Measurements from ENCODE around the gene GRPEL2.

Gene GRPEL2

DNA sequence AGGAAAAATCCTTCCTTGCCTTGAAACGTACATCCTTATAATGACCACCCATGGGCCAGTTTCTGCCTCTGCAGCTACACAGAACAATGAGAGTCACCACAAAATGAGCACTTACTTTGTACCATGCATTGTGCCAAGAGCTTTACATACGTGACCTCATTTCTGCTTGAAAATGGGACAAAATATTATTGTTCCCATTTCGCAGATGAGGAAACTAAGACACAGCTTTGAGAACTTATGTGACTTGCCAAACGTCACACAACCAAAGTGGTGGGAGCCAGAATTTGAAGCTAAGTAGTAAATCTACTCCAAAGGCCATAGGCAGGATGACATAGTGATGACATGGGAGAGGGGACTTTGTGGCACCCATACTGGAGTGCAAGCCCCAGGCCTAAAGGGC is 34.8 kb upstream of the GRPEL2 start:
- H3K4me3 ChIP-seq (ENCODE audit: low read depth, low read length), result no peak overlapping the region
- TF ChIP-seq, protein P1, sequence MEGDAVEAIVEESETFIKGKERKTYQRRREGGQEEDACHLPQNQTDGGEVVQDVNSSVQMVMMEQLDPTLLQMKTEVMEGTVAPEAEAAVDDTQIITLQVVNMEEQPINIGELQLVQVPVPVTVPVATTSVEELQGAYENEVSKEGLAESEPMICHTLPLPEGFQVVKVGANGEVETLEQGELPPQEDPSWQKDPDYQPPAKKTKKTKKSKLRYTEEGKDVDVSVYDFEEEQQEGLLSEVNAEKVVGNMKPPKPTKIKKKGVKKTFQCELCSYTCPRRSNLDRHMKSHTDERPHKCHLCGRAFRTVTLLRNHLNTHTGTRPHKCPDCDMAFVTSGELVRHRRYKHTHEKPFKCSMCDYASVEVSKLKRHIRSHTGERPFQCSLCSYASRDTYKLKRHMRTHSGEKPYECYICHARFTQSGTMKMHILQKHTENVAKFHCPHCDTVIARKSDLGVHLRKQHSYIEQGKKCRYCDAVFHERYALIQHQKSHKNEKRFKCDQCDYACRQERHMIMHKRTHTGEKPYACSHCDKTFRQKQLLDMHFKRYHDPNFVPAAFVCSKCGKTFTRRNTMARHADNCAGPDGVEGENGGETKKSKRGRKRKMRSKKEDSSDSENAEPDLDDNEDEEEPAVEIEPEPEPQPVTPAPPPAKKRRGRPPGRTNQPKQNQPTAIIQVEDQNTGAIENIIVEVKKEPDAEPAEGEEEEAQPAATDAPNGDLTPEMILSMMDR (IDR thresholded peaks at IDR 0.05; ENCODE audit: borderline replicate concordance, insufficient read depth, low read depth, low read length), result no peak

DNA sequence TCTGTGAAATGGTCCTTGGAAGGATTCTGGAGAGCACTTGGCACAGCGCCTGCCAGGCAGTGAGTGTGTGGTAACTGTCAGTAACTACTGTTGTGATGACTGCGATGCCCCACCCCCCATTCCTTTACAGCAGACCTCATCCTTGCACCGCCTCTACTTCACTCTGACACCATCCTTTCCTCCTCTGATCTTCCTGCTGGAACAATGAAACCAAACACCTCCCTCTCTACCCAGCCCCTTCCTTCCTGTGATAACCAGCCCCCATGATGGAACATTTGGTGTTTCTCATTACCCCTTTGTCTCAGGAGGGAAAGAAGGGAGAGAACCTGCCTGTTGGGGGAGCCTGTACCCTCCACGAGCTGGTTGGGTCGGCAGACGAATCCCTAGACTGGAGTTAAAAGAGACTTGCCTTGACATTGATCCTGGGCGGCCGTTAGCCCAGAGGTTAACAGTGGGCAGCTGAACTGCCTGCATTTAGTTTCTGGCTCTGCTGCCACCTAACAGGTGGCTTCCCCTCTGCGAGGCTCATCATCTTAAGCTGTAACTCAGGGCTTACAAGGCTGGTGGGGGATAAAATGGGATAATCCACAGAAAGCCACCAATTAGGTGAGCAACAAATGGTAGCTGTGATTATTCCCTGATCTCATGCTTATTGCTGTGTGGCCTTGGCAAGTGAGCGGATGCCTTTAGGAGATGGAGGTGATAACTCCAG is 34.2 kb upstream of the GRPEL2 start:
- H3K4me3 ChIP-seq (ENCODE audit: low read depth, low read length), result no peak overlapping the region
- TF ChIP-seq, protein P1 (IDR thresholded peaks at IDR 0.05; ENCODE audit: borderline replicate concordance, insufficient read depth, low read depth, low read length), result no peak

DNA sequence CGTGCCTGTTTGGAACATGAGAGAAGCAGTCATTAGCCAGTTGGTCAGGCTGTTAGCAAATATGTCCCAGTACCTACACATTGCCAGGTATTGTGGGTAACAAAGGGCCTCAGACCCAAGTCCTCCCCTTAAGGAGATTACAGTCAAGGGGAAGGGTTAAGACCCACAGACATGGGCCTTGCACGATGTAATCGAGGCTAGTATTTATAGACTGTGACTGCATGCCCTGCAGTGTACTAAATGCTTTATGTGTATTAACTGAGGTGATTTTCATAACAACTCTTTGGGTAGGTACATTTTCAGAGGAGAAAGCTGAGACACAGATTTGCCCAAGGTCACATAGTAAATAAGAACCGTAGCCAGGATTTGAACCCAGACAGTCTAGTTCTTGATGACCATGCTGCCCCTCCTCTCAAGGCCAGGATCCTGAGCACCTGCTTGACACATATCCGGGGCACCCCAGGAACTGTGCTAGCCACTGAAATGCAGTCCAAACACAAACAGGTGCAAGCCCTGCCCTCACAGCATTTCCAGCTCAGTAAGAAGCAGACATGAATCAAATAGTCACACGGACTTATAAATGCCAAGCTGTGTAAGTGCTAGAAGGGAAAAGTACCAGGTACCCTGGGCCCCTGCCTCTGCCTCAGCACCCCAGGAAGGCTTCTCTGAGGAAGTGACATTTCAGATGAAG is 32.0 kb upstream of the GRPEL2 start:
- TF ChIP-seq, protein P1 (IDR thresholded peaks at IDR 0.05; ENCODE audit: borderline replicate concordance, insufficient read depth, low read depth, low read length), result no peak

DNA sequence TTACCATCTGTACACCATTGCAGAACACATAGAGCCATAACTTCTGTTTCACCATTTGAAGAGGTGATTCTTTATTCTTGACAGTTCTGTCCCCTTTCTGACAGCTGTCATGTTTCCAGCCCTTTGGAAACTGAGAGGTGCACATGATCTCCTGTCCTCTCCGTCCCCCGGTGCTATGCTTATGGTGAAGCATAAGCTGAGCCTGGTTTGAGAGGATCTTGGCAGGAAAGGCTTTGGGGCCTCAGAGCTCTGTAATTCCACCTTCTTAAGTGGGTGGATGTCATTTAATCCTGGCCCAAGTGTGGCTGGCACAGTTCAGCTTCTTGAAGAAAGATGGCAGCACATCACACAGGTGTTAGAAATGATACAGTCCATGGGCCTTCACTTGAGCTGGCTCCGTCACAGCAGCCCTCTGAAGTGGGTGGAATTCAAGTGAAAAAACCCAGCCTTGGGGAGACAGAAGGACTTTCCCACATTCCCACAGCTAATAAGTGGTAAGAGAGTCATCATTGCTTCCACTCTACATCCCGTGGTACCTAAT is 30.7 kb upstream of the GRPEL2 start:
- TF ChIP-seq, protein P1 (IDR thresholded peaks at IDR 0.05; ENCODE audit: borderline replicate concordance, insufficient read depth, low read depth, low read length), result no peak
- no peak overlapping the region for H3K4me3 ChIP-seq (ENCODE audit: low read depth, low read length)

More for the DNA sequence above, 32.0 kb upstream of the GRPEL2 start:
- H3K4me3 ChIP-seq (ENCODE audit: low read depth, low read length), result no peak overlapping the region

DNA sequence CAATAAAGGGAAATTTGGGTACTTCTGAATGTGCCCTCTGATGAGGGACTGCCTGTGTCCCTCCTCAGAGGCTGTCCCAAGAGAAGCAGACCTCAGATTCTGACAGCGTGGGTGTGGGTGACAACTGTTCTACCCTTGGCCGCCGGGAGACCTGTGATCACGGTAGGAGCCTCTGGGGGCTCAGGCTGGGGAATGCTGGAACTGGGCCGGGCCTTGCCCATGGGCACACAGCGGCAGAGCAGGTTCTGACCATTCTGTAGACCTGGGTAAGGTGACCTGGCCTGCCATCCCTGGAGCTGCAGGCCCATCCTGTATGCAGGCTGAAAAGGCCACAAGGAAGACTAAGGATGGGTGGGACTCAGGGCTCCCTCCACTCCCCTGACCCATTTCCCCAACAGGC is 29.5 kb upstream of the GRPEL2 start:
- no peak overlapping the region for H3K4me3 ChIP-seq (ENCODE audit: low read depth, low read length)
- TF ChIP-seq, protein P1 (IDR thresholded peaks at IDR 0.05; ENCODE audit: borderline replicate concordance, insufficient read depth, low read depth, low read length), result no peak

DNA sequence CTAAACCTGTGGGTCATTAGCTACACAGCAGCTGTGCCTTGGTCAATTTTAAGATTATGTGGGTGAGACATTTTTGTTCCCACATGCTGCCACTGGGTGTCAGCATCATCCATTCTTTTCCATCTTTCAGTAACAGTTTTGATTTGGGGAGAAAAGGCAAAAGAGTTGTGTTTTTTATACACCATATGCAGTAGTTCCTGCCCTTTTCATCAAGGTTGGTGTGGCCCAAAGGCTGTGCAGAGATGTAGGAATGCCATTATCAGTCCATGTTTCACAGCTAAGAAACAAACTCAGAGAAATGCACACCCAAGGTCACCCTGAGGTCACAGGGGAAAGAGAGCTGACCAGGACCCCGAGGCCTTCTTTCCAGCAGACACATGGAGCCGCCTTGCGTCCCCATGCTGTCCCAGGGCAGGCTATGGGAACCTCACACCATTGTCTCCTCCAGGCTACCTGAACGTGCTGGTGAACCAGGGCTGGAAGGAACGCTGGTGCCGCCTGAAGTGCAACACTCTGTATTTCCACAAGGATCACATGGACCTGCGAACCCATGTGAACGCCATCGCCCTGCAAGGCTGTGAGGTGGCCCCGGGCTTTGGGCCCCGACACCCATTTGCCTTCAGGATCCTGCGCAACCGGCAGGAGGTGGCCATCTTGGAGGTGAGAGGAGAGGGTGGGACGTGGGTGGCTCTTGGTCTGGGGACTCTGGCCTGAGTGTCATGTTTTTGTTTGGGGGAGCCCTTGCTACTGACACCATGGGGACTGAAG is 27.8 kb upstream of the GRPEL2 start:
- no peak overlapping the region for H3K4me3 ChIP-seq (ENCODE audit: low read depth, low read length)
- TF ChIP-seq, protein P1 (IDR thresholded peaks at IDR 0.05; ENCODE audit: borderline replicate concordance, insufficient read depth, low read depth, low read length), result peak; percentile 59; the same call in 1 of the 2 replicates
